Activated T-cell treated with anti-CD3 and anti-CD28 coated beads, Interleukin-2, amount 50 U/mL, for 1 hour (primary cell): ENCODE results near the gene SELENOI.
"Not testable (repeated sequence)": the region's sequence is repeated elsewhere in the genome, so short reads cannot be mapped to it uniquely, and the experiment has no call there.

Source experiments
- DNase-seq: peaks from one replicate; pipeline ENCODE4 v3.0.0-alpha.2; 2020

The SELENOI gene

DNA sequence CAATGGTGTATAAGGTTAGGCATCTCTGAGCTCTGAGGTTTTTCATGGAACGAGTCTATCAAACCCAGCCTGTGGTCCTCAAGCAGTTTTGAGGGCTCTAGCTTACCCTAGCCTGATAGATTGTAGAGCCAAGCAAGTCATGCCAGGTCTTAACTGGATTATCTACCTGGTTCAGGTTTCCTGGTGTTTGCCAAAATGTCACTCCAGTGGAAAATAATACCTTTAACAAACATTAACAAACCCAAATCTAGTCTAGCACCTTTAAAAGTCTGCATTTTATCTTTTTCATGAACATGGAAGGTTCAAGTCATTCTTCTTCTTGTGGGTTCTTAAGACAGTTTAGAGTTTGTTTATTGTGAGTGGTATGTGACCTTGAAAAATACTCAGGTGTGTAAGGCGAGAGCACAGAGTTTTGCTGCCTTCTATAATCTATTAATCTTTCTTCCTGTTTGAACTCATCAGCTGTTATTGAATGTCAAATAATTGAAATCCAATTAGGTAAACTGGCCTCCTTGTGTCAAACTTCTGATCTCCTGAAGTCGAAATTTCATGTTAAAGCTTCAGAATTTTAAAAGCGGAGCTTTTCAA, 14.0 kb downstream of the SELENOI start:
- DNase-seq, result no peak

GRCh38 chr2:26363323-26363722, 17.4 kb downstream of the SELENOI start:
- no peak for DNase-seq

DNA sequence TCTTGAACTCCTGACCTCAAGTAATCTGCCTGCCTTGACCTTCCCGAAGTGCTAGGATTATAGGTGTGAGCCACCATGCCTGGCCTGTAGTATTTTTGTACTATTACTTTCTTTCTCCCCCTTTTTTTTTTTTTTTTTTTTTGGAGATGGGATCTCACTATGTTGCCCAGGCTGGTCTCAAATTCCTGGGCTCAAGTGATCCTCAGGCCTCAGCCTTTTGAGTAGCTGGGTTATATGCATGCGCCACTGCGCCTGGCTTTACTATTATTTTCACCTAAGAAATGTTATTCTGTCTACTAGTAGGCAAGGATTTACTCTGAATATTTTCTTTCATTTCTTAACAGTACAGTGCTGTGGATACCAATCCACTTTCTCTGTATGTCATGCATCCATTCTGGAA, 18.0 kb downstream of the SELENOI start:
- DNase-seq, result no peak

DNA sequence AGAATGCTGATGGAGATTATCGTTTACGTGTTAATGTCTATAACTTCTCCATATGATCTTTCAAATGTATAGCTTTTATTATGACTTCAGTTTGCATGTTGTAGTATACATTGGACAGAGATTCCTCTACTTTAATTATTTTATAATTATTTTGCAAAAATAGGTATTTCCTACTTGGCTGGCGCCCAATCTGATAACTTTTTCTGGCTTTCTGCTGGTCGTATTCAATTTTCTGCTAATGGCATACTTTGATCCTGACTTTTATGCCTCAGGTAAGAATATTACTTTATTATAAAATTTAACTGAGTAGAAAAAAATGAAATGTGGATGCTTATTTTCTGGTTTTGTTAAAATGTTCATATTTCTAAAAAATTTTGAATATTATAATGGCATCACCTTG, 18.7 kb downstream of the SELENOI start:
- no peak for DNase-seq

GRCh38 chr2:26366957-26367356, 21.0 kb downstream of the SELENOI start:
- no peak for DNase-seq

DNA sequence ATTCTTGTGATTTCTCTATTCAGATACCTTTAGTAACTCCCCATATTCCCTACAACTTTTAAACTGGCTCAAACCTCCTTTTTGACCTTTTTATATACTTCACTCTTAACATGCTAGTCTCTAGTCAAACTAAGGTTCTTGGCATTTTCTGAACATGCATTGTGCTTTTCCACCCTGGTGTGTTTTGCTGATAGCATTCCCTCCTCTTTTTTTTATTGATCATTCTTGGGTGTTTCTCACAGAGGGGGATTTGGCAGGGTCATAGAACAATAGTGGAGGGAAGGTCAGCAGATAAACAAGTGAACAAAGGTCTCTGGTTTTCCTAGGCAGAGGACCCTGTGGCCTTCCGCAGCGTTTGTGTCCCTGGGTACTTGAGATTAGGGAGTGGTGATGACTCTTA, 23.7 kb downstream of the SELENOI start:
- DNase-seq, result not testable (repeated sequence)

- not testable (repeated sequence) for DNase-seq
These were observed 25.0 kb downstream of the SELENOI start for GRCh38 chr2:26370909-26371308.

- DNase-seq, result no peak
These were observed 30.9 kb downstream of the SELENOI start for GRCh38 chr2:26376799-26377198.

DNA sequence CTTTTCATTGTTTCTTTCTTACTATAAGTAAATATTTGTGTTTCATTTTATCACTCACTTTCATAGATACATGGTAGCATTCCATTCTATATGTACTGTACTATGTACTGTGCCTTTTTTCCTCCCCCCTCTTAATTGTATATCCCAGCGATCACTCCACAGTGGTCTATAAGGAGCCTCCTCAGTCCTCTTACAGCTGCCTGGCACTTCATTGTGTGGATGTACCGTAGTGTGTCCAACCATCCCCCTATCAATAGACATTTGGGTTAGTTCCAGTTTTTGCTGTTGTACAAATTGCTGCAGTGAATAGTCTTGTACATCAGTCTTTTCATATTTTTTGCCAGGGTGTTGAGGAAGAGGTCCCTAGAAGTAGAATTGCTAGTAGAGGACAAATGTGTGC, 34.3 kb downstream of the SELENOI start:
- DNase-seq, result no peak

DNA sequence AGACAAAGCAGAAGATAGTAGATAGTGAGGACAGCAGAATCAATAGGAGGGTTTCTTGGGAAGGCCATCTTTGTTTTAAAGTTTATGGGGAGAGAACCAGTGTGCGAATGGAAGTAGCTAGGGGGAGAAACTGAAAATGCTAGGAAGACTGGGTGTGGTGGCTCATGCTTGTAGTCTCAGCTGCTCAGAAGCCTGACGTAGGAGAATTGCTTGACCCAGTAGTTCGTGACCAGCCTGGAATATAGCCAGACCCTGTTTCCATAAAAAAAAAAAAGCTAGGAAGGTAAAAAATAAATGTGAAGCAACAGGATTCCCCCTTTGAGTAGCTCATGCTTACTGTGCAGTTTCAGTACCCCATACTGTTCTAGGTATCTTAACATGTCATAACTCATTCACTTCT, 36.6 kb downstream of the SELENOI start:
- DNase-seq, result no peak

DNA sequence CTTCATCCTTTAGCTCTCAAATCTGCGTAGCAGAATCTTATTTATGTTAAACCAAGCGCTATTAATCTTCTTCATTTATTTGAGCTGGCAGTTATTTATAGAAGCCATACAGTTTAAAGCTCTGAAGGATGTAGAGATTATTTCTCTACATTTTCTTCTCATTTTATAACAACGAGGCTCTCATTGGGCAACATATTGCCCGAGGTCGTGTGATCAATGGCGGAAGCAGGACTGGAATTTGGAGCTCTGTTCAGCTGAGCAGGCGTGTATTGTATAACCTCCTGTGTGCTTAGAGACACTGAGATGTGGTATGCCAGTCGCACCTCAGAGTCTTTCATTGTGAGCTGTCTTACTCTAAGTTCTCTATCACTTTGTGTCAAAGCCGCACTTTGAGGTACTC, 38.2 kb downstream of the SELENOI start:
- DNase-seq, result no peak

DNA sequence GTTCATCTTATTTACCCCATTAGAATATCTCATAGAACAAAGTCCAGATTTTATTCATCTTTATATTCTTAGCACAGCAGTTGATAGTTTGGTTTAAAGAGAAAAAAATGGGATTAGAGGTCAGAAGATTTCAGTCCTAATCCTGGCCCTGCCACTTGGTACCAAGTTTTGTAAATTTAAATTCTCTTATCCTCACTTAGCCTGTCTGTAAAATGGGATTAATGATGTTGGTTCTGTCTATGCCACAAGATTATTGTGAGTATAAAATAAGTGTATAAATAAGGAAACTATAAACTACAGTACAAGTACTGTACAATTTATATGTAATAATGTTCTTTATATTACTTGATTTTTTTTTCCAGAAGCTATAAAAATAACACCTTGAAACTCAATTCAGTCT, 38.7 kb downstream of the SELENOI start:
- DNase-seq, result no peak

DNA sequence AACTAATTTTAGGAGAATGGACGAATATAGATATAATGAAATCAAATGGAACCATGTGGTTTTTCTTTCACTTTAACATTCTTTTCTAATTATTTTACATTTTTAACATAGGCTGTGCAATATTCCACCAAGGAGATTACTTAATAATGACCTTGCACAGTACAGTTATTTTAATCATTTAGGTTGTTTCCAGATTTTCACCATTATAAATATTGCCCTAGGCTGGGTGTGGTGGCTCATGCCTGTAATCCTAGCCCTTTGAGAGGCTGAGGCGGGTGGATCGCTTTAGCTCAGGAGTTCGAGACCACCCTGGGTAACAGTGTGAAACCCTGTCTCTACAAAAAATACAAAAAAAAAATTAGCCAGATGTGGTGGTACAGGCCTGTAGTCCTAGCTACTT, 41.2 kb downstream of the SELENOI start:
- DNase-seq, result no peak

- no peak for DNase-seq
These were observed 48.8 kb downstream of the SELENOI start for GRCh38 chr2:26394694-26395093.

DNA sequence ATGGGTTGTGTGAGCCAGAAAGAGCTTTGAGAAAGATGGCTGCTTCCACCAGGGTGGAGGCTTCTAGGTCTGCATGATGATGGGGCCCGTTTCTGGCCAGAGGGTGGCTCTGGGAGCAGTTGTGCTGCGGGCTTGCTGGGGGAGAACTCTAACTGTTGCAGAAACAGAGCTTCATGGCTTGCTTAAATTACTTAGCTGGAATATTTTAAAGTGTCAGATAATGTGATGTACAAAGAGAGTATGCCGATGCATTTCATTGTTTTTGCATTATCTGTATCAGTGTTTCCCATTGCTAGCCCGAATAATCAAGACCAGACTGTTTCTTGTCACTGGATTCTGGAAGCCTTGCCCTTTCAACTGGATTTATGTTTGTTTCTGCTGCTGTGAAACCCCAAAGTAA, 49.5 kb downstream of the SELENOI start:
- DNase-seq, result no peak

GRCh38 chr2:26396734-26397298, 50.9 kb downstream of the SELENOI start:
- DNase-seq, result no peak

GRCh38 chr2:26399771-26400376, 53.9 kb downstream of the SELENOI start:
- no peak for DNase-seq

GRCh38 chr2:26400723-26401122, 54.8 kb downstream of the SELENOI start:
- DNase-seq, result no peak

- no peak for DNase-seq
These were observed 56.0 kb downstream of the SELENOI start, which contains the start of gene DRC1 for GRCh38 chr2:26401739-26402541. Gene DRC1 (plus strand): TSS chr2:26401920. CDS start chr2:26401990, 70 bp downstream.

DNA sequence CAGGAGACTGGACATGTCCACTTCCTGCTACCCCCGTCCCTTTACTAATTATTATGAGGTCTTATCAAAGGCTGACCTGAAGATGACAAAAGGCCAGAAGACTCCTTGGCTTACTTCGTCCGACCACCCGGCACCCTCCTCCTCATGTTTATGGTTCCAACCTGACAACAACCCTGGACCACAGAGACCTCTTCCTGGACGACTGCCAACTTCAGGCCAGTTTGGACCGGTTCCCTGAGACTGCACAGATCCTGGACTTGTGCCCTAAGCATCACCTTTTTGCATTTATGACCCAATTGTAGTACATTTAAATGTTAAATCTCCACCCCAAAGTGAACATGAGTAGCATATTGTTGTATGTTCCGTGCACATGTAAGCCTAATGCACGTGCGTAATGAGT, 61.6 kb downstream of the SELENOI start:
- no peak for DNase-seq

DNA sequence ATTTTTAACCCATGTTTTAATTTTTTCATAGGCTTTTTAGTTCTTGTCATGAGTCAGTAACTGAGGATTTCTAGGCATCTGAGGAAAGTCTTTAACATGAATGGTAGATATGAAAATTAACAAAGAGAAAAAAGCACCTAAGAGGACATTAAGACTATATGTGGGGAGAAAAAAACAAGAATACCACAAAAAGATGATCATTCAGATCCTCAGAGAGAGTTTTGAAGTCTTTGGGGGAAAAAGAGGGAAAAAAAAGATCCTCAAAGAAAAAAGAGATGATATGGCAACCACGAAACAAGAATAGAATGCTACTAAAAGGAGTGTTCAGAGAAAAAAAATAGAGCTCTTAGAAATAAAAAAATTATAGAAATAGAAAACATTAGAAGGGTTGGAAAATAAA, 63.8 kb downstream of the SELENOI start:
- no peak for DNase-seq

- DNase-seq, result no peak
These were observed 64.9 kb downstream of the SELENOI start for GRCh38 chr2:26410764-26411243.

GRCh38 chr2:26411419-26411818, 65.5 kb downstream of the SELENOI start:
- DNase-seq, result no peak
